ENCODE data around the gene CGB2. TPM values are rescaled to one million over a fixed set of nuclear protein-coding genes. Genes with fewer than 3 reads are reported as not detected.

The CGB2 gene
- total and polyA plus RNA-seq, 9 of the 15 experiments (the other 6 are each of a cell fraction or from before 2014, with no cell fraction given), result 0.22 TPM; not detected in 8

DNA sequence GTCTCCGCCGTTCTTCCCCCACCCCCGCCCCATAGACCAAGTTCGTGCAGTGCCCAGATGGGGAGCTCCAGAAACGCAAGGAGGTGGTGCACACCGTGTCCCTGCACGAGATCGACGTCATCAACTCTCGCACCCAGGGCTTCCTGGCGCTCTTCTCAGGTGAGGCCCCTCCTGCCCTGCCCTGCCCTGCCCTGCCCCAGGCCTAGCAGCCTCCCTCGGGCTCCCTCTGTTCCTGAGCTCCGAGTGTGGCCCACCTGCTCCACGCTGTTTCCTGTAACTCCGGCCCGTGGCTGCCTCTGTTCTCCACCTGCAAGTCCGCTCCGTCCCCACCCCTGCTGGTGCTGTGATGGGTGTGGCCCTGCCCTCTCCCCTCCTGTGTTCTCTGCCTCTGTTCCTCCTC is 21.2 kb upstream of the CGB2 start:
- no peaks in the 10 kb centered on the region for H3K79me2 ChIP-seq (ENCODE audit: control insufficient read depth, insufficient read depth, low read length)
- H2AFZ ChIP-seq (ENCODE audit: low read depth, low read length), result no peak overlapping the region
- peaks cover 0 to 14% of the 10 kb centered on the region in 2 experiments; a peak in 2 of 5 replicates for H3K4me1 ChIP-seq (replicated peaks in 1 of 2; ENCODE audit: control insufficient read depth in 2 of 2, insufficient read depth in 2 of 2, low read length in 2 of 2)
- no peak overlapping the region; a peak in 1 of 4 replicates for H3K9ac ChIP-seq (ENCODE audit: insufficient read depth in 1 of 2, low read depth in 2 of 2, low read length in 2 of 2)
- no peaks in the 10 kb centered on the region for H3K9me3 ChIP-seq (replicated peaks; ENCODE audit: control insufficient read depth, insufficient read depth, low read depth, low read length)
- no peak for FAIRE-seq
- intact Hi-C loops (cut with micrococcal nuclease) (no loop called here), in situ Hi-C loops (cut with MboI) (no loop called here)
- no peak for ATAC-seq
- WGBS (ENCODE audit: insufficient coverage, low coverage, missing lambda C conversion rate), result 79% methylated on average over 12 of the region's 18 CpGs
- H3K9me1 ChIP-seq (ENCODE audit: control insufficient read depth, insufficient read depth, low read length), result peaks cover 4% of the 10 kb centered on the region
- no peak overlapping the region for H3K27ac ChIP-seq (ENCODE audit: extremely low read depth, low read depth, low read length)
- BruUV-seq (replicated peaks), result no TSS peak
- TF ChIP-seq ZC3H4 (CRISPR knock-in tag; IDR thresholded peaks at IDR 0.05; ENCODE audit: borderline replicate concordance), result no peak
- TF ChIP-seq POLR2G (IDR thresholded peaks at IDR 0.05; ENCODE audit: low read depth, low read length), result peak; percentile 44; the same call in 1 of the 2 replicates
- no peaks in the 10 kb centered on the region for H3K27me3 ChIP-seq (ENCODE audit: control insufficient read depth in 2 of 2, insufficient read depth in 2 of 2, low read length in 2 of 2)
- ChIA-PET POLR2A (interaction anchor here (0.5 to 2.1 kb wide), 3 partner anchors 10 to 545 kb away, joined by 3 to 6 read pairs (median 3); no protein-coding TSS in a partner anchor), CTCF (ENCODE audit: low intra/inter-chr PET ratio) (no interaction called here)
- H4K20me1 ChIP-seq (replicated peaks; ENCODE audit: control insufficient read depth, insufficient read depth, low read length), result 0 out of 2 replicates have a peak, but pooled peaks cover 3% of the 10 kb centered on the region
- H3K36me3 ChIP-seq (ENCODE audit: control insufficient read depth, insufficient read depth, low read length), result peaks cover 84% of the 10 kb centered on the region
- no peak overlapping the region for H3K4me3 ChIP-seq
- no peak for DNase-seq (ENCODE audit: extremely low read depth in 1 of 4, low spot score in 3 of 4)
- no peak overlapping the region for H3K4me2 ChIP-seq (ENCODE audit: insufficient read depth, low read length)

DNA sequence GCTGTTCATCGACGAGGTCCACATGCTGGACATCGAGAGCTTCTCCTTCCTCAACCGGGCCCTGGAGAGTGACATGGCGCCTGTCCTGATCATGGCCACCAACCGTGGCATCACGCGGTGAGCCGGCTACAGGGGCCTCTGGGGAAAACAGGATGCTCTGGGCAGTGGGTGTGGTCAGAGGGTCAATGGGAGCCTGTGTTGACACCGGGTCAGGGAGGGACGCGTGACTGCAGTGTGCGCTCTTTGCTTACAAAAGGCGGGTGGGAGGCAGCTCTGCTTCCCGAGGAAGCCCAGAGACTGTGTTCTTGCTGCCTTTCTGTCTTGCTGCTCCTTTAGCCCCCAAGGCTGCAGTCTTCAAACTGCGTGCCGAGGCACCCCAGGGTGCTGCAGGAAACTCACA is 20.5 kb upstream of the CGB2 start:
- POLR2A ChIA-PET, result no interaction called here
- H4K20me1 ChIP-seq (replicated peaks; ENCODE audit: control insufficient read depth, insufficient read depth, low read length), result 0 out of 2 replicates have a peak, but pooled peaks cover 3% of the 10 kb centered on the region
- H3K79me2 ChIP-seq (ENCODE audit: control insufficient read depth, insufficient read depth, low read length), result no peaks in the 10 kb centered on the region
- WGBS (ENCODE audit: insufficient coverage, low coverage, missing lambda C conversion rate), result 87% methylated on average over 15 of the region's 17 CpGs
- peaks cover 3% of the 10 kb centered on the region for H3K9me1 ChIP-seq (ENCODE audit: control insufficient read depth, insufficient read depth, low read length)
- no peak overlapping the region for H3K27ac ChIP-seq (ENCODE audit: extremely low read depth, low read depth, low read length)
- no peaks in the 10 kb centered on the region for H3K9me3 ChIP-seq (replicated peaks; ENCODE audit: control insufficient read depth, insufficient read depth, low read depth, low read length)
- DNase-seq (ENCODE audit: extremely low read depth in 1 of 4, low spot score in 3 of 4) (no peak), FAIRE-seq (no peak), ATAC-seq (no peak)
- TF ChIP-seq, protein P1, sequence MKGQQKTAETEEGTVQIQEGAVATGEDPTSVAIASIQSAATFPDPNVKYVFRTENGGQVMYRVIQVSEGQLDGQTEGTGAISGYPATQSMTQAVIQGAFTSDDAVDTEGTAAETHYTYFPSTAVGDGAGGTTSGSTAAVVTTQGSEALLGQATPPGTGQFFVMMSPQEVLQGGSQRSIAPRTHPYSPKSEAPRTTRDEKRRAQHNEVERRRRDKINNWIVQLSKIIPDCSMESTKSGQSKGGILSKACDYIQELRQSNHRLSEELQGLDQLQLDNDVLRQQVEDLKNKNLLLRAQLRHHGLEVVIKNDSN (CRISPR knock-in tag; IDR thresholded peaks at IDR 0.05), result no peak
- TF ChIP-seq, protein P2, sequence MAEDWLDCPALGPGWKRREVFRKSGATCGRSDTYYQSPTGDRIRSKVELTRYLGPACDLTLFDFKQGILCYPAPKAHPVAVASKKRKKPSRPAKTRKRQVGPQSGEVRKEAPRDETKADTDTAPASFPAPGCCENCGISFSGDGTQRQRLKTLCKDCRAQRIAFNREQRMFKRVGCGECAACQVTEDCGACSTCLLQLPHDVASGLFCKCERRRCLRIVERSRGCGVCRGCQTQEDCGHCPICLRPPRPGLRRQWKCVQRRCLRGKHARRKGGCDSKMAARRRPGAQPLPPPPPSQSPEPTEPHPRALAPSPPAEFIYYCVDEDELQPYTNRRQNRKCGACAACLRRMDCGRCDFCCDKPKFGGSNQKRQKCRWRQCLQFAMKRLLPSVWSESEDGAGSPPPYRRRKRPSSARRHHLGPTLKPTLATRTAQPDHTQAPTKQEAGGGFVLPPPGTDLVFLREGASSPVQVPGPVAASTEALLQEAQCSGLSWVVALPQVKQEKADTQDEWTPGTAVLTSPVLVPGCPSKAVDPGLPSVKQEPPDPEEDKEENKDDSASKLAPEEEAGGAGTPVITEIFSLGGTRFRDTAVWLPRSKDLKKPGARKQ (CRISPR knock-in tag; IDR thresholded peaks at IDR 0.05), result no peak
- no peak for TF ChIP-seq YY1 (IDR thresholded peaks at IDR 0.05; ENCODE audit: borderline replicate concordance in 1 of 3, control insufficient read depth in 1 of 3, extremely low read depth in 1 of 3, insufficient read depth in 3 of 3, insufficient read length in 1 of 3, insufficient replicate concordance in 2 of 3, low read depth in 1 of 3, low read length in 2 of 3)
- TF ChIP-seq, protein P3, sequence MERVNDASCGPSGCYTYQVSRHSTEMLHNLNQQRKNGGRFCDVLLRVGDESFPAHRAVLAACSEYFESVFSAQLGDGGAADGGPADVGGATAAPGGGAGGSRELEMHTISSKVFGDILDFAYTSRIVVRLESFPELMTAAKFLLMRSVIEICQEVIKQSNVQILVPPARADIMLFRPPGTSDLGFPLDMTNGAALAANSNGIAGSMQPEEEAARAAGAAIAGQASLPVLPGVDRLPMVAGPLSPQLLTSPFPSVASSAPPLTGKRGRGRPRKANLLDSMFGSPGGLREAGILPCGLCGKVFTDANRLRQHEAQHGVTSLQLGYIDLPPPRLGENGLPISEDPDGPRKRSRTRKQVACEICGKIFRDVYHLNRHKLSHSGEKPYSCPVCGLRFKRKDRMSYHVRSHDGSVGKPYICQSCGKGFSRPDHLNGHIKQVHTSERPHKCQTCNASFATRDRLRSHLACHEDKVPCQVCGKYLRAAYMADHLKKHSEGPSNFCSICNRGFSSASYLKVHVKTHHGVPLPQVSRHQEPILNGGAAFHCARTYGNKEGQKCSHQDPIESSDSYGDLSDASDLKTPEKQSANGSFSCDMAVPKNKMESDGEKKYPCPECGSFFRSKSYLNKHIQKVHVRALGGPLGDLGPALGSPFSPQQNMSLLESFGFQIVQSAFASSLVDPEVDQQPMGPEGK (CRISPR knock-in tag; IDR thresholded peaks at IDR 0.05; ENCODE audit: borderline replicate concordance), result no peak
- in situ Hi-C loops (cut with MboI) (no loop called here), intact Hi-C loops (cut with micrococcal nuclease) (no loop called here)
- H3K9ac ChIP-seq (ENCODE audit: insufficient read depth in 1 of 2, low read depth in 2 of 2, low read length in 2 of 2), result no peak overlapping the region
- BruUV-seq (replicated peaks), result no TSS peak
- peaks cover 84% of the 10 kb centered on the region for H3K36me3 ChIP-seq (ENCODE audit: control insufficient read depth, insufficient read depth, low read length)
- no peak overlapping the region for H3K4me2 ChIP-seq (ENCODE audit: insufficient read depth, low read length)
- peaks cover 0 to 18% of the 10 kb centered on the region in 2 experiments; a peak in 2 of 5 replicates for H3K4me1 ChIP-seq (replicated peaks in 1 of 2; ENCODE audit: control insufficient read depth in 2 of 2, insufficient read depth in 2 of 2, low read length in 2 of 2)
- H3K27me3 ChIP-seq (ENCODE audit: control insufficient read depth in 2 of 2, insufficient read depth in 2 of 2, low read length in 2 of 2), result no peaks in the 10 kb centered on the region
- no peak overlapping the region for H3K4me3 ChIP-seq
- H2AFZ ChIP-seq (ENCODE audit: low read depth, low read length), result no peak overlapping the region
- CTCF ChIA-PET (ENCODE audit: low intra/inter-chr PET ratio), result no interaction called here

Measured in K562 (cell line).